Right lobe of liver (tissue), 6 donors: Measurements from ENCODE around the gene RCSD1. TPM values are rescaled to one million over a fixed set of nuclear protein-coding genes. Genes with fewer than 3 reads are reported as not detected.

Experiments
- ATAC-seq, 4 donors: fragments of 200-7000 bp; cut with Tn5 transposase; one replicate each; pipeline ENCODE4 v1.9.1; 2020; ENCODE audit warnings: mild to moderate bottlenecking in 4 of 4, moderate library complexity in 4 of 4
- DNase-seq, 3 donors: peaks; one replicate each; pipeline ENCODE4 v3.0.0-alpha.2; 2020
- H3K27ac ChIP-seq, 3 donors: fragments of 200-600 bp; one replicate each; pipeline ENCODE4 v1.8.0; 2022
- H3K27me3 ChIP-seq, 2 donors: fragments of 200-600 bp; one replicate each; pipeline ENCODE4 v1.8.0; 2022
- H3K36me3 ChIP-seq, 4 donors: fragments of 200-600 bp; sonication (generic) in 1 of 4; one replicate each; pipeline versions ENCODE4 v1.5.1 to v1.8.0; 2017 to 2022; ENCODE audit warnings: control low read depth in 1 of 4
- H3K4me1 ChIP-seq, 4 donors: fragments of 200-600 bp; sonication (generic) in 1 of 4; one replicate each; pipeline versions ENCODE4 v1.5.1 to v1.8.0; 2017 to 2022; ENCODE audit warnings: control low read depth in 1 of 4
- H3K4me3 ChIP-seq, 3 donors: fragments of 200-600 bp; one replicate each; pipeline ENCODE4 v1.8.0; 2022
- H3K9me3 ChIP-seq, 4 donors: fragments of 200-600 bp; sonication (generic) in 1 of 4; one replicate each; pipeline versions ENCODE4 v1.5.1 to v1.8.0; 2017 to 2022; ENCODE audit warnings: control low read depth in 1 of 4
- POLR2A ChIP-seq: fragments of 450-650 bp; IDR thresholded peaks from one replicate; pipeline ENCODE4 v1.6.1; 2017; ENCODE audit warnings: antibody characterized with exemption, mild to moderate bottlenecking
- WGBS: methylation state at CpG from one replicate; pipeline ENCODE4 v1.1.6; 2018; ENCODE audit warnings: low coverage, low lambda C conversion rate; ENCODE audit not compliant: insufficient coverage; ENCODE audit errors: missing lambda C conversion rate; 5-methylcytosine and 5-hydroxymethylcytosine counted together
- intact Hi-C, 2 donors: fragments of 100-400 bp; cut with DNase I; formaldehyde crosslinking; loops; one replicate each; pipeline versions ENCODE4 v1.11.2 to v1.14.1; 2022
- total RNA-seq, 6 experiments: library from RNA; depleted of rRNA in 2 of 6; stranded (reverse); fragments of >200 nt in 2 of 6; fragmentation: NEBNext Ultra II Directional in 3 of 6; extraction: Animal tissue kit (Norgen Biotek cat#: 25700) in 3 of 6; gene quantifications; one replicate each; pipeline versions ENCODE4 v1.1.0 to v1.2.4, GENCODE V29; 2016 to 2023
- TF ChIP-seq, protein P1 (sequence below), 4 donors: fragments of 200-600 bp in 3 of 4; fragments of 450-650 bp in 1 of 4; IDR thresholded peaks; one replicate each; pipeline versions ENCODE4 v1.5.1 to v1.8.0; 2016 to 2022; ENCODE audit warnings: antibody characterized with exemption in 4 of 4, mild to moderate bottlenecking in 2 of 4
- donor health status: DM: no; HTN: yes; CAD: no.
- donor health status: DM: no; HTN: no; CAD: no.
- donor health status: DM: no; HTN: no; CAD: no.
- donor health status: DM: no; HTN: yes; CAD: no.
- donor health status: DM: no; HTN: yes; CAD: no.

Gene RCSD1
- total RNA-seq, 6 experiments from 2014 or later, result 2.4 to 8.4 (median 5.0) TPM

GRCh38 chr1:167673265-167673664, 43.2 kb downstream of the RCSD1 start:
- DNase-seq (no peak), ATAC-seq (no peak)
- WGBS, result 87% methylated on average over 3 of the region's 4 CpGs
- H3K4me3 ChIP-seq, result no peak overlapping the region
- intact Hi-C loops, result no loop called here
- no peak overlapping the region for H3K27ac ChIP-seq
- peaks cover 0 to 3% (median 0%) of the 10 kb centered on the region in 4 donors for H3K36me3 ChIP-seq
- H3K4me1 ChIP-seq, result no peaks in the 10 kb centered on the region
- no peaks in the 10 kb centered on the region for H3K27me3 ChIP-seq
- H3K9me3 ChIP-seq, result no peaks in the 10 kb centered on the region
- TF ChIP-seq POLR2A, result no peak
- TF ChIP-seq, protein P1, sequence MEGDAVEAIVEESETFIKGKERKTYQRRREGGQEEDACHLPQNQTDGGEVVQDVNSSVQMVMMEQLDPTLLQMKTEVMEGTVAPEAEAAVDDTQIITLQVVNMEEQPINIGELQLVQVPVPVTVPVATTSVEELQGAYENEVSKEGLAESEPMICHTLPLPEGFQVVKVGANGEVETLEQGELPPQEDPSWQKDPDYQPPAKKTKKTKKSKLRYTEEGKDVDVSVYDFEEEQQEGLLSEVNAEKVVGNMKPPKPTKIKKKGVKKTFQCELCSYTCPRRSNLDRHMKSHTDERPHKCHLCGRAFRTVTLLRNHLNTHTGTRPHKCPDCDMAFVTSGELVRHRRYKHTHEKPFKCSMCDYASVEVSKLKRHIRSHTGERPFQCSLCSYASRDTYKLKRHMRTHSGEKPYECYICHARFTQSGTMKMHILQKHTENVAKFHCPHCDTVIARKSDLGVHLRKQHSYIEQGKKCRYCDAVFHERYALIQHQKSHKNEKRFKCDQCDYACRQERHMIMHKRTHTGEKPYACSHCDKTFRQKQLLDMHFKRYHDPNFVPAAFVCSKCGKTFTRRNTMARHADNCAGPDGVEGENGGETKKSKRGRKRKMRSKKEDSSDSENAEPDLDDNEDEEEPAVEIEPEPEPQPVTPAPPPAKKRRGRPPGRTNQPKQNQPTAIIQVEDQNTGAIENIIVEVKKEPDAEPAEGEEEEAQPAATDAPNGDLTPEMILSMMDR (IDR thresholded peaks at IDR 0.05), result no peak

GRCh38 chr1:167674156-167674555, 44.1 kb downstream of the RCSD1 start:
- Histone ChIP-seq H3K36me3 (peaks cover 0 to 3% (median 0%) of the 10 kb centered on the region in 4 donors), H3K4me3 (no peak overlapping the region), H3K27ac (no peak overlapping the region), H3K27me3 (no peaks in the 10 kb centered on the region), H3K9me3 (no peaks in the 10 kb centered on the region), H3K4me1 (no peaks in the 10 kb centered on the region)
- 64% methylated on average over 2 of the region's 2 CpGs for WGBS
- no peak for ATAC-seq
- no peak for DNase-seq
- intact Hi-C loops, result no loop called here
- TF ChIP-seq, protein P1 (IDR thresholded peaks at IDR 0.05), result no peak
- no peak for TF ChIP-seq POLR2A

DNA sequence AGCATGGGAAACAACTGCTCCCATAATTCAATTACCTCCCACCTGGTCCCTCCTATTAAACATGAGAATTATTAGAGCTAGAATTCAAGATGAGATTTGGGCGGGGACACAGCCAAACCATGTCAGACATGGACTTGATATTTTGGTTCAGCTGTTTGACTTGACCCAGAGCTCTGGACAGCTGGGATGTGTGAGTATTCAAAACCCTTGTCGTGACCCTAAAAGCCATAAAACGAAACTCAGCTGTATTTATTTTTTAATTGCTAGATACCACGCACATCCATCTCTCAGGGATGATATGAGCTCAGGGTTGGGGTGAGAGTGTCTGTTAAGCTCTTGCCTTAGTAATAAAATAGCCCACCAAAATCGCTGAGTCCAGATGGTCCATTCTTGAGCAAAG, 45.4 kb downstream of the RCSD1 start:
- no peak for ATAC-seq
- intact Hi-C loops, result no loop called here
- TF ChIP-seq POLR2A, result no peak
- TF ChIP-seq, protein P1 (IDR thresholded peaks at IDR 0.05), result no peak
- DNase-seq, result no peak
- WGBS, result 71% methylated on average over 3 of the region's 5 CpGs
- Histone ChIP-seq H3K27ac (no peak overlapping the region), H3K4me1 (no peaks in the 10 kb centered on the region), H3K4me3 (no peak overlapping the region), H3K36me3 (peaks cover 0 to 3% (median 0%) of the 10 kb centered on the region in 4 donors), H3K27me3 (no peaks in the 10 kb centered on the region), H3K9me3 (no peaks in the 10 kb centered on the region)

- H3K27ac ChIP-seq, result no peak overlapping the region
- no peak overlapping the region for H3K4me3 ChIP-seq
- WGBS, result 83% methylated on average over 1 of the region's 2 CpGs
- ATAC-seq, result no peak
- peaks cover 0 to 3% (median 0%) of the 10 kb centered on the region in 4 donors for H3K36me3 ChIP-seq
- DNase-seq, result no peak
- no peaks in the 10 kb centered on the region for H3K9me3 ChIP-seq
- TF ChIP-seq POLR2A, result no peak
- TF ChIP-seq, protein P1 (IDR thresholded peaks at IDR 0.05), result no peak
- H3K27me3 ChIP-seq, result no peaks in the 10 kb centered on the region
- intact Hi-C loops, result no loop called here
- no peaks in the 10 kb centered on the region for H3K4me1 ChIP-seq
Measured at GRCh38 chr1:167676205-167676915, 46.3 kb downstream of the RCSD1 start.
